Renal cortical epithelial cell (primary cell): ENCODE data around the gene ENPP3. TPM values are rescaled to one million over a fixed set of nuclear protein-coding genes. Genes with fewer than 3 reads are reported as not detected.

Experiments used
- total RNA-seq: library from RNA; depleted of rRNA; stranded (reverse); fragments of >200 nt; gene quantifications from 2 replicates; pipeline ENCODE4 v1.2.3, GENCODE V29; 2014

Gene ENPP3
- total RNA-seq, 1 donor from 2014 or later: 0.65 TPM

Other genes starting within 250 kb of the ENPP3 start
- not detected in 2 replicates for gene ARG1, start 64.1 kb upstream of the ENPP3 start, total RNA-seq
- gene MED23, start 9.1 kb upstream of the ENPP3 start, total RNA-seq: 32.0 and 46.3 TPM in 2 replicates
- not detected in 2 replicates for gene OR2A4, start 64.1 kb downstream of the ENPP3 start, total RNA-seq
- not detected in 2 replicates for gene CTAGE9, start 73.7 kb downstream of the ENPP3 start, total RNA-seq
- gene ENPP1, start 170.7 kb downstream of the ENPP3 start, total RNA-seq: 3.8 and 6.0 TPM in 2 replicates